GM18909 (cell line): Measurements from ENCODE around the gene LARGE1.

Experiments
- ATAC-seq: cut with Tn5 transposase; IDR thresholded peaks from one replicate; pipeline ENCODE4 v1.9.1; 2021; ENCODE audit warnings: mild to moderate bottlenecking; ENCODE audit not compliant: unreplicated experiment, poor library complexity

Gene LARGE1

GRCh38 chr22:33224841-33225240 lies 695.4 kb downstream of the LARGE1 start:
- ATAC-seq: no peak
